ENCODE results near the gene FBLN1.

DNA sequence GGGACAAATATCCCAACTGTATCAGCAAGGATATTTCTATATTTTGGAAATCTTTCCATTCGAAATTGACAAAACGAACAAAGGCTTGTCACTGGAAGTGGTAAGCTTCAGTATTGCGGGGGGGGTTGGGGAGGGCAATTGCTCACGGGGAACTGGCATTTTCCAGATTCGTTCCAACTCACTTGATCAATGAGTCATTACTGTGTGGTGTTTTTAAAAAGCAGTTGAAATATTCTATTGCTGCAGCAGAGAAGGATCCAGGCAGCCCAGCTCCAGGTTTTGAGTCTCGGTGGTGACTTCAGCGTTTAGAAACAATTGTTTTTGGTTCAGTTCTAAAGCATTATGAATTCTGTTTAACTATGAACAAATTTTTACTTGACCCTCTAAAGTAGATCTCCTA, 33.8 kb upstream of the FBLN1 start:
- TF ChIP-seq, protein P1, sequence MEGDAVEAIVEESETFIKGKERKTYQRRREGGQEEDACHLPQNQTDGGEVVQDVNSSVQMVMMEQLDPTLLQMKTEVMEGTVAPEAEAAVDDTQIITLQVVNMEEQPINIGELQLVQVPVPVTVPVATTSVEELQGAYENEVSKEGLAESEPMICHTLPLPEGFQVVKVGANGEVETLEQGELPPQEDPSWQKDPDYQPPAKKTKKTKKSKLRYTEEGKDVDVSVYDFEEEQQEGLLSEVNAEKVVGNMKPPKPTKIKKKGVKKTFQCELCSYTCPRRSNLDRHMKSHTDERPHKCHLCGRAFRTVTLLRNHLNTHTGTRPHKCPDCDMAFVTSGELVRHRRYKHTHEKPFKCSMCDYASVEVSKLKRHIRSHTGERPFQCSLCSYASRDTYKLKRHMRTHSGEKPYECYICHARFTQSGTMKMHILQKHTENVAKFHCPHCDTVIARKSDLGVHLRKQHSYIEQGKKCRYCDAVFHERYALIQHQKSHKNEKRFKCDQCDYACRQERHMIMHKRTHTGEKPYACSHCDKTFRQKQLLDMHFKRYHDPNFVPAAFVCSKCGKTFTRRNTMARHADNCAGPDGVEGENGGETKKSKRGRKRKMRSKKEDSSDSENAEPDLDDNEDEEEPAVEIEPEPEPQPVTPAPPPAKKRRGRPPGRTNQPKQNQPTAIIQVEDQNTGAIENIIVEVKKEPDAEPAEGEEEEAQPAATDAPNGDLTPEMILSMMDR (IDR thresholded peaks at IDR 0.05): no peak
- no peak for TF ChIP-seq POLR2A (IDR thresholded peaks at IDR 0.05)
